Stimulated activated CD8-positive, alpha-beta memory T cell treated with anti-CD3 and anti-CD28 coated beads, Interleukin-7, amount 100 ng/mL, for 4 hours (primary cell): ENCODE measurements around the gene BUB1B.

Experiments used
- DNase-seq, 2 donors: peaks; one replicate each; pipeline ENCODE4 v3.0.0-alpha.2; 2020; ENCODE audit warnings: low read depth in 2 of 2

The BUB1B gene

GRCh38 chr15:40182358-40183029 is 21.6 kb downstream of the BUB1B start:
- DNase-seq: no peak

GRCh38 chr15:40183636-40184463 is 23.0 kb downstream of the BUB1B start:
- DNase-seq: no peak

- no peak for DNase-seq
These were observed 29.7 kb downstream of the BUB1B start for GRCh38 chr15:40190591-40190990.

- DNase-seq: no peak
These were observed 32.1 kb downstream of the BUB1B start for GRCh38 chr15:40192942-40193341.

- no peak for DNase-seq
These were observed 36.6 kb downstream of the BUB1B start for GRCh38 chr15:40197434-40197833.

GRCh38 chr15:40198355-40199085 is 37.7 kb downstream of the BUB1B start:
- no peak for DNase-seq

GRCh38 chr15:40204100-40204499 is 43.2 kb downstream of the BUB1B start:
- DNase-seq: no peak

- no peak for DNase-seq
These were observed 56.4 kb downstream of the BUB1B start for GRCh38 chr15:40217166-40217824.

- DNase-seq: no peak
These were observed 58.9 kb downstream of the BUB1B start for GRCh38 chr15:40219801-40220200.

GRCh38 chr15:40222131-40222530 is 61.3 kb downstream of the BUB1B start:
- DNase-seq: no peak

GRCh38 chr15:40226736-40227135 is 65.9 kb downstream of the BUB1B start:
- no peak for DNase-seq

GRCh38 chr15:40229316-40229715 is 68.4 kb downstream of the BUB1B start:
- DNase-seq: no peak

GRCh38 chr15:40229956-40230355 is 69.1 kb downstream of the BUB1B start:
- no peak for DNase-seq

GRCh38 chr15:40232625-40233070 is 71.8 kb downstream of the BUB1B start:
- no peak for DNase-seq

- DNase-seq: no peak
These were observed 73.1 kb downstream of the BUB1B start for GRCh38 chr15:40233727-40234577.

- DNase-seq: no peak
These were observed 73.9 kb downstream of the BUB1B start for GRCh38 chr15:40234783-40235182.

GRCh38 chr15:40235201-40235885 is 74.5 kb downstream of the BUB1B start:
- DNase-seq: no peak

GRCh38 chr15:40238532-40239403 is 77.9 kb downstream of the BUB1B start, which contains the start of gene PAK6:
Gene PAK6 (plus strand): TSS chr15:40239063. CDS start chr15:40264786, 25,723 bp downstream.
- no peak for DNase-seq

GRCh38 chr15:40239404-40239692 is 78.5 kb downstream of the BUB1B start:
- no peak for DNase-seq
